Measurements from ENCODE around the gene TMEM170A.
"Not testable (repeated sequence)": the region's sequence is repeated elsewhere in the genome, so short reads cannot be mapped to it uniquely, and the experiment has no call there.

Gene TMEM170A

GRCh38 chr16:75432828-75433731 lies 31.4 kb downstream of the TMEM170A start, which contains the start of gene CFDP1:
Gene CFDP1, minus strand, starts transcription at chr16:75433503. Its CDS starts 151 bp downstream, at chr16:75433352.
- in situ Hi-C loops (cut with HindIII; ENCODE audit: low sequenced_read_pairs) = no loop called here
- no peak for TF ChIP-seq CTCF (IDR thresholded peaks at IDR 0.05; ENCODE audit: low read depth, low read length, missing control alignments)
- peak; percentile 85 for DNase-seq (ENCODE audit: low read depth)
- H3K4me3 ChIP-seq (ENCODE audit: low read depth, low read length) = peak within 1 kb of the TSS; percentile 95

- no peak for DNase-seq (ENCODE audit: low read depth)
- H3K4me3 ChIP-seq (ENCODE audit: low read depth, low read length) = no peak overlapping the region
- TF ChIP-seq CTCF (IDR thresholded peaks at IDR 0.05; ENCODE audit: low read depth, low read length, missing control alignments) = no peak
- in situ Hi-C loops (cut with HindIII; ENCODE audit: low sequenced_read_pairs) = no loop called here
Observed at GRCh38 chr16:75429621-75430403, 34.7 kb downstream of the TMEM170A start.

DNA sequence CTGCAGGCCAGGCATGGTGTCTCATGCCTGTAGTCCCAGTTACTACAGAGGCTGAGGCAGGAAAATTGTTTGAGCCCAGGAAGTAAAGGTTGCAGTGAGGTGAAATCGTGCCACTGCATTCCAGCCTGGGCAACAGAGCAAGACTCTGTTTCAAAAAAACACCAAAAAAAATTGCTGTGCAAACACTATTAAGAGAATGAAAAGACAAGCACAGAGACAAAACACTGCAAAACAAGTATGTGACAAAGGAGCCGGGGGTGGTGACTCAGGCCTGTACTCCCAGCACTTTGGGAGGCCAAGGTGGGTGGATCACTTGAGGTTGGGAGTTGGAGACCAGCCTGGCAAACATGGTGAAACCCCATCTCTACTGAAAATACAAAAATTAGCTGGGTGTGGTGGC lies 38.0 kb downstream of the TMEM170A start:
- H3K4me3 ChIP-seq (ENCODE audit: low read depth, low read length); in situ Hi-C loops (cut with HindIII; ENCODE audit: low sequenced_read_pairs); DNase-seq (ENCODE audit: low read depth): not testable (repeated sequence)

DNA sequence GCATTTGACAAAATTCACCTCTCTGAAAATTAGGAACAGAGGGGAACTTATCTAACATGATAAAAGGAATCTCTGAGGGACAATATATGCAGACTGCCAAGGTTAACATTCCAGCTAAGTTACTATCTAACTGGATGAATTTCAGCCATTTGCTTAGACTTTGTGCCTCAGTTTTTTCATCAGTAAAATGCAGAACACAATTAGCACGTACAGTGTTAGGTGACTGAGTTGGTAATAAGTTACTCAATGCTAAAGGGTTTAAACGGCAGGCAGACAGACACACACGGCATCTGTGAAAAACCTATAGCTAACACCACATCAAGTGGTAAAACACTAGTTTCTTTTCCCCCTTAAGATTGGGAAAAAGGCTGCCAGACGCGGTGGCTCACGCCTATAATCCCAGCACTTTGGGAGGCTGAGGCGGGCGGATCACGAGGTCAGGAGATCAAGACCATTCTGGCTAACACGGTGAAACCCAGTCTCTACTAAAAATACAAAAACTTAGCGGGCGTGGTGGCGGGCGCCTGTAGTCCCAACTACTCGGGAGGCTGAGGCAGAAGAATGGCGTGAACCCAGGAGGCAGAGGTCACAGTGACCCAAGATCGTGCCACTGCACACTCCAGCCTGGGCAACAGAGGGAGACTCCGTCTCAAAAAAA lies 40.3 kb downstream of the TMEM170A start:
- in situ Hi-C loops (cut with HindIII; ENCODE audit: low sequenced_read_pairs); DNase-seq (ENCODE audit: low read depth); H3K4me3 ChIP-seq (ENCODE audit: low read depth, low read length): not testable (repeated sequence)

- no peak overlapping the region for H3K4me3 ChIP-seq (ENCODE audit: low read depth, low read length)
- in situ Hi-C loops (cut with HindIII; ENCODE audit: low sequenced_read_pairs) = no loop called here
- DNase-seq (ENCODE audit: low read depth) = no peak
- no peak for TF ChIP-seq CTCF (IDR thresholded peaks at IDR 0.05; ENCODE audit: low read depth, low read length, missing control alignments)
Observed at GRCh38 chr16:75423723-75424104, 40.8 kb downstream of the TMEM170A start.

DNA sequence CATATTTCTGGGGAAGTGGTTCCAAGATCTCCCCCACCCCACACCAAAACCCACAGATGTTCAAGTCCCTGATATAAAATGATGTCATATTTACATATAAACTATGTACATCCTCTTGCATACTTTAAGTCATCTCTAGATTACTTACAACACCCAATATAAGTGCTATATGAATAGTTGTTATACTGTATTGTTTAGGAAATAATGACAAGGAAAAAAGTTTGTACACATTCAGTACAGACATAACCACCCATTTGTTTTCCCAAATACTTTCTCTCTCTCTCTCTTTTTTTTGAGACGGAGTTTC lies 42.7 kb downstream of the TMEM170A start:
- DNase-seq (ENCODE audit: low read depth) = no peak
- H3K4me3 ChIP-seq (ENCODE audit: low read depth, low read length) = no peak overlapping the region
- TF ChIP-seq CTCF (IDR thresholded peaks at IDR 0.05; ENCODE audit: low read depth, low read length, missing control alignments) = no peak
- in situ Hi-C loops (cut with HindIII; ENCODE audit: low sequenced_read_pairs) = no loop called here

DNA sequence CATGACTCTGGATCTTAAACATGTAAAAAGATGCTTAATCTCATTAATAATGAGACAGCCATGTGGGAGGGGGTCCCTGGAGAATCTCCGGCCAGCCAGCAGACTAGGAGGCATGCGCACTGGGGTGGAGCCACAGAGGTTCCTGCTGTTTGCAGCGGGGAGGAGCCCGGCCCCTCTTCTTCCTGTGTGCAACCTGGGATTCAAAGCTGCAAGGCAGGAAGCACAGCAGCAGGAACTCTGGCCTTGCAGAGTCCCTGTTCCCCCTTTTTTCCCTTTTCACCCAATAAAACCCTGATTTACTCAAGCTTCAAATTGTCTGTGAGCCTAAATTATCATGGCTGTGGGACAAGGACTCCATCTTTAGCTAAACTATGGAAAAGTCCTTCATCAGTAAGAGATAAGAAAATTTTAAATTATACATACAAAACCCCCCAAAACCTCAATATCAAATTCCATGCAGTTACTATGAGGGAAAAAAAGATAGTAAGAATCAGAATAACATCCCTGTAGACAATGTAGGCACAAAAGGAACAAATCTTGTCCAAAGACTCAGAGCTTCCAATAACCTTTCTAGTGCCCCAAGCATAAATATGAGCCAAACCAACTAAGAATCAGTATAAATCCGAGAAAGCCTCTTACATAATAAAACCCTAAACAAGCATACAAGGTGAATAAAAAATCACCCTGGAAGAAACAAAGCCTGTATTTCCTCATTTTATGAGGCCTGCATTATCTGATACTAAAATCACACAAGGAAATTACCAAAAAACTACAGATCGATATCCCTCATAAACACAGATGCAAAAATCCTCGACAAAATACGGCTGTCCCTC lies 43.3 kb downstream of the TMEM170A start:
- TF ChIP-seq CTCF (IDR thresholded peaks at IDR 0.05; ENCODE audit: low read depth, low read length, missing control alignments) = no peak
- DNase-seq (ENCODE audit: low read depth) = no peak
- in situ Hi-C loops (cut with HindIII; ENCODE audit: low sequenced_read_pairs) = no loop called here
- H3K4me3 ChIP-seq (ENCODE audit: low read depth, low read length) = no peak overlapping the region
